GM19023 (cell line): ENCODE data around the gene CABP4.
A peak's percentile ranks its signal among the peaks of the same experiment; 100 is the strongest.
"Not testable (repeated sequence)": the region's sequence is repeated elsewhere in the genome, so short reads cannot be mapped to it uniquely, and the experiment has no call there.

Experiments
- ATAC-seq: cut with Tn5 transposase; IDR thresholded peaks from one replicate; pipeline ENCODE4 v1.9.1; 2021; ENCODE audit warnings: mild to moderate bottlenecking, moderate library complexity; ENCODE audit not compliant: unreplicated experiment

CABP4 gene

DNA sequence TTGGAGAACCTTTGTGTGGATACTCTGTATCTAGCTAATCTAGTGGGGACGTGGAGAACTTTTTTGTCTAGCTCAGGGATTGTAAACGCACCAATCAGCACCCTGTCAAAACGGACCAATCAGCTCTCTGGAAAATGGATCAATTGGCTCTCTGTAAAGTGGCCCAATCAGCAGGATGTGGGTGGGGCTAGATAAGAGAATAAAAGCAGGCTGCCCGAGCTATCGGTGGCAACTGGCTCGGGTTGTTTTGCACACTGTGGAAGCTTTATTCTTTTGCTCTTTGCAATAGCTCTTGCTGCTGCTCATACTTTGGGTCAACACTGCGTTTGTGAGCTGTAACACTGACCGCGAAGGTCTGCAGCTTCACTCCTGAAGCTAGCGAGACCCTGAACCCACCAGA, 21.5 kb downstream of the CABP4 start:
- not testable (repeated sequence) for ATAC-seq

DNA sequence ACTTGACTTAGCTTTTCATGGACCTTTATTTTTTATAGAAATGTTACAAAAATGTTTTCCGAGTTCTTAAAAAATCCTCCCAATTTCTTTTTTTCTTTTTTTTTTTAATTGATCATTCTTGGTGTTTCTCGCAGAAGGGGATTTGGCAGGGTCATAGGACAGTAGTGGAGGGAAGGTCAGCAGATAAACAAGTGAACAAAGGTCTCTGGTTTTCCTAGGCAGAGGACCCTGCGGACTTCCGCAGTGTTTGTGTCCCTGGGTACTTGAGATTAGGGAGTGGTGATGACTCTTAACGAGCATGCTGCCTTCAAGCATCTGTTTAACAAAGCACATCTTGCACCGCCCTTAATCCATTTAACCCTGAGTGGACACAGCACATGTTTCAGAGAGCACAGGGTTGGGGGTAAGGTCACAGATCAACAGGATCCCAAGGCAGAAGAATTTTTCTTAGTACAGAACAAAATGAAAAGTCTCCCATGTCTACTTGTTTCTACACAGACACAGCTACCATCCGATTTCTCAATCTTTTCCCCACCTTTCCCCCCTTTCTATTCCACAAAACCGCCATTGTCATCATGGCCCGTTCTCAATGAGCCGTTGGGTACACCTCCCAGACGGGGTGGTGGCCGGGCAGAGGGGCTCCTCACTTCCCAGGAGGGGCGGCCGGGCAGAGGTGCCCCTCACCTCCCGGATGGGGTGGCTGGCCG, 22.3 kb downstream of the CABP4 start:
- ATAC-seq: not testable (repeated sequence)

DNA sequence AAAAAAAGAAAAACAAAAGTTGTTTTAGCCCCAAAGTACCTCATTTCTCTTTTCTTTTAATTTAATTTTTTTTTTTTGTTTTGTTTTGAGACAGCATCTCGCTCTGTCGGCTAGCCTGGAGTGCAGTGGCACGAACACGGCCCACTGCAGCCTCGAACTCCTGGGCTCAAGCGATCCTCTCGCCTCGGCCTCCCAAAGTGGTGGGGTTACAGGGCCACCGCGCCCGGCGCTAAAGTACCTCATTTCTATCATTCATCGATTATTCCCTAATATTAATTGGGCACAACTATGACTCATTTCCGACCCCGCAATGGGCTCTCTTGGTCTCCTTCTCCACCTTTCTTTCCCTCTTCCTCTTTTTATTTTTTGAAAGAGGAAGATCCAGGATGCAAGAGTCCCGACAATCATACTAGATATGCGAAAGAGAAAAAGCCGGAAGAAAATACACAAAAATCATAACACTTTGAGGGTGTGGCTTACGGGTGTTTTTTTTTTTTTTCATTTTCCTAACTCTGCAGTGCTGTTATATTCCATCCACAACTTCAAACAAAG, 27.2 kb downstream of the CABP4 start:
- ATAC-seq: no peak

DNA sequence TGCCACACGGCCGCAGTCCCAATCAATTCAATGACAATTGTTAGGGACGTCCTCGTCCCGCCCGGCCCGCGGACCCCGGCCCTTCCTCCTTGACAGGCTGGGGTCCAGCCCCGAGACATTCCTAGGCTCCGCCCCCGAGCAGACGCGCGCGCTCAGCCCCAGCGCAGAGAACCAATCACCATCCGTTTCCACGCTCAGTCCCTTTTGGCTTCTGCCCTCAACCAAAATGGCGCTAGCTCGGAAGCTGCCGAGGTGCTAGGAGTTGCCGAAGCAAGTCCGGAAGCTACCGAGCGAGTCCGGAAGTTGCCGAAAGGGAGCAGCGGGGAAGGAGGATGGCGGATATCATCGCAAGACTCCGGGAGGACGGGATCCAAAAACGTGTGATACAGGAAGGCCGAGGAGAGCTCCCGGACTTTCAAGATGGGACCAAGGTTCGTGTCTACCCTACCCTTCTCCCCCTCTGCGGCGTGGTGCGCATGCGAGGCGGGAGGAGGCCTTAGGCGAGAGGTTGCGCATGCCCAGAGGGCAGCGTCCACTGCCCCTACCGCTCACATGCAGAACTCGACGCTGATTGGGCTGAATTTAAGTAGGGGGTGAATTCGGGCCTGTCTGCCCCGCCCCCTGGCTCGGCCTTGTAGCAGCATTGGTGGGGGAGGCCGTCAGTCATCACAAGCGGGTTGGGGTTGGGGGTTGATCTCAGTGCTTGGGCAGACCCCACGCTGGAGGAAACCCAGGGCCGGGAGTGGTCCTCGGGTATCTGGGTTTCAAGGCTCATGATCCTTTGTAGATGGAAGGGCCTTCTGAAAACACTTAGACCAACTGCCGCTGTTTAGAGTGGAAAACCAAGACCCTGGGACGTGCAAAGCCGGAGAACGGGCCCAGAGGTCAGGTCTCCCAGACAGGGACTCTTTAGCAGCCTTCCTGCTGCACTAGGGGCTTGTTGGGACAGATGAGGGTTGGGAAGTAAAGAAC, 28.0 kb downstream of the CABP4 start, which contains the start of gene AIP:
Gene AIP, plus strand, starts transcription at position 200 of the 972 bp plus-strand sequence. Its CDS starts 133 bp downstream, at position 333.
- ATAC-seq: peak; percentile 70

DNA sequence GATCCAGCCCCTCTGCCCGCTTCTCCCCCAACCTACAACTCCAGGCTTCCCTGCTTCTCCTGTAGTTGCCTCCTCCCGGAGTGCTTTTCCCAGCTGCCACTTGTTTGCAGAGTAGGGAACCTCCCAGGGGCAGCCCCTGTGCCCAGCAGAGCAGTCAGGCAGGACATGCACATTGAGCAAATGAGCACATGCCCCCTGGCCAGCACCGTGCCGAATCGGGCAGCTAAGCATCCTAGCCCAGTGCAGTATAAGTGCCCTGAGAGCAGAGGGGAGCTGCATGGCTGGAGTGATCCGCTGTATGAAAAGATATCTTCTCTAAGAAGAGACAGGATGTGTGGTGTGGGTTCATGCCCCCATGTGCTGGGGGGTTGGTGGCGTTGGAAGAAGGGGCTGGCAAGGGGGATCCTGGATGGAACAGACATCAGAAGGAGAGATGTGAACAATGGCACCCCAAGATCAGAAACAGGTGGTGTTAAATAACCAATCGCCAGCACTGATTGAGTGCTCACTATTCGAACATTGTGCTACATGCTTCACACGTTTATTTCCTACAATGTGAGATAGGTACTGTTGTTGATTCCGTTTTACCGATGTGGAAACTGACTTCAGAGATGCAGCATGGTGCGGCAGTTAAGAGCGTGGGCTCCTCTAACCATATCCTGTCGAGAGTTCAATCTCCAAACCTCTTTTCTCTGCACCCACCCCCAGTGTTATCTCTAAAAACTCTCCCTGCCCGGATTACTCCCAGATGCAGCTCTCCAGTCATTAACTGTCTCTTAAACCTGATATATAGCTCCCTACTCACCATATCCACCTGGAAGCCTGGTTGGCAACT, 28.9 kb downstream of the CABP4 start:
- no peak for ATAC-seq

DNA sequence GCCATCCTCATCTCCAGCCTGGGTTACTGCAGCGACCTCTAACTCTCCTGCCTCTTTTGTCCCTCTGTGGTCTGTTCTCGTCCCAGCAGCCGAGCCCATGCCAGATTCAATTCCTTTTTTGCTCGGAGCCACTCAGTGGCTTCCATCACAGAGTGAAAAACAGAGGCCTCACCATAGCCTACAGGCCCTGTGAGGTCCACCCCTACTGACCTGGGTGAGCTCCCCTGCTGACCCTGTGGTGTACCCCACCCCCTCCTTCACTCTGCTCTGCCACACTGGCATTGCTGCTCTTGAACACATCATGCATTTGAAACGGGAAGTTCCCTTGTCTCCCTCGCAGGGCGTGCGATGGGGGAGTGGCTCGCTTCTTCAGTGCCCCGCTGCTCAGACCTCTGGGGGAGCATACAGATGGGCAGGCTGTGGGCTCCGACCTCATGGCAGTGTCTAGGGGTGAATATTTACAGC, 29.7 kb downstream of the CABP4 start:
- ATAC-seq: no peak

DNA sequence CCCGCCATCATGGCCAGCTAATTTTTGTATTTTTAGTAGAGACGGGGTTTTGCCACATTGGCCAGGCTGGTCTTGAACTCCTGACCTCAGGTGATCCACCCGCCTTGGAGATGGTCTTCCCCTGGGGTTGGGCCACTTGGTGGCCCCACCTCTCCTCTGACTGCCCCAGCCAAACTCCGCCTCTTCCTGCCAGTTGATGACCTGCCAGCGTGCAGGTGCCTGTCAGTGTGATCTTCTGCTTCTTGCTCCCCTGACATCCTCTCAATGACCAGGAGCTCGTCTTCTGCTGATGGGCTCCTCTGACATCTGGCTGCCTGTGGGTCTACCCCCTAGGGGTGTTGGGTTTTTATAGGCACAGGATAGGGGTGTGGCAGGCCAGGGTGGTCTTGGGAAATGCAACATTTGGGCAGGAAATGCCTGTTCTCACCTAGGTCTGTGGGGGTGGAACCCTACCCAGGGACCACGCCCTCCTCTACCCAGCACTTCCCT, 30.8 kb downstream of the CABP4 start:
- ATAC-seq: not testable (repeated sequence)

DNA sequence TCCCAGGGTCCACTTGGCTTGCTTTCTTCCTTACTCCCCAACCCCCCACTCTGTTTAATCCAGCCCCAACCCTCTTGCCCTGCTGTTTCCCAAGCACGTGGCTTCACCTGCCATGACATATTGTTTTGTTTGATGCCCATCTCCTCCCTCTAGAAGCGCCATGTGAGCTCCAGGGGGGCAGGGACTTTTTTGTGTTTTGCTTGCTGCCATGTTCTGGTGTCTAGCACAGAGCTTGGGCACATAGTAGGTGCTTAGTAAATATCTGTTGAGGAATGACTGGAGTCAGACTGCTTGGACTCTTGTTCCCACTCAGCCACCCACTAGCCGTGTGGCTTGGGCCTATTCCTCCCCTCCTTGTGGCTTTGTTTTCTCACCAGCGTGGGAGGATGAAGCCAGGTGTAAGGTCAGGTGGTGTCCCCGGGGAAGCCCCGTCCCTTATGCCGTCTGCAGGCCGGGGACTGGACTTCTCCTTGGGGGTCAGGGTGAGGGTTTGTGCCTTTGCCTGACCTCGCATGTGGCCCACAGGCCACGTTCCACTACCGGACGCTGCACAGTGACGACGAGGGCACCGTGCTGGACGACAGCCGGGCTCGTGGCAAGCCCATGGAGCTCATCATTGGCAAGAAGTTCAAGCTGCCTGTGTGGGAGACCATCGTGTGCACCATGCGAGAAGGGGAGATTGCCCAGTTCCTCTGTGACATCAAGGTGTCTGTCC, 31.5 kb downstream of the CABP4 start:
- ATAC-seq: no peak

DNA sequence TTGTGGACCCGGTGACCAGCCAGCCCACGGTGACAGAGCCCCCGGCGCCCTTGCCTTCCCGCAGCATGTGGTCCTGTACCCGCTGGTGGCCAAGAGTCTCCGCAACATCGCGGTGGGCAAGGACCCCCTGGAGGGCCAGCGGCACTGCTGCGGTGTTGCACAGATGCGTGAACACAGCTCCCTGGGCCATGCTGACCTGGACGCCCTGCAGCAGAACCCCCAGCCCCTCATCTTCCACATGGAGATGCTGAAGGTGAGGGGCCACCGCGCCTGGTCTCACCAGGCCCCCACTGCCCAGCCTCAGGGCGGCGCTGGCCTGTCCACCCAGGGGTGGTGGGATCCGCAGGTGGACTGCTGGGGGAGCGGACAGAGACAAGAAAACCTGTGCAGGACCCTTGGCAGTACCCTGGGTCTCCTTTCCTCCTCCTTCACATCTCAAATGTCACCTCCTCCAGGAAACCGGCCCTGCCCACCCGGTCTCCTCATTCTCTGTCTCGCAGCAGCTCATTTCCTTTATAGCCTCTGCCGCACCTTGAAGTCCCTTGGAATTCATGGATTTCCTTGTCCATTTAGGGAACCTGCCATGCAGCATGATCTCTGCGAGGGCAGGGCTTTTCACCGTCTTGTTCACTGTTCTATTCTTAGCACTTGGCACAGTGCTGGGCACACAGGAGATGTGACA, 34.2 kb downstream of the CABP4 start:
- no peak for ATAC-seq

DNA sequence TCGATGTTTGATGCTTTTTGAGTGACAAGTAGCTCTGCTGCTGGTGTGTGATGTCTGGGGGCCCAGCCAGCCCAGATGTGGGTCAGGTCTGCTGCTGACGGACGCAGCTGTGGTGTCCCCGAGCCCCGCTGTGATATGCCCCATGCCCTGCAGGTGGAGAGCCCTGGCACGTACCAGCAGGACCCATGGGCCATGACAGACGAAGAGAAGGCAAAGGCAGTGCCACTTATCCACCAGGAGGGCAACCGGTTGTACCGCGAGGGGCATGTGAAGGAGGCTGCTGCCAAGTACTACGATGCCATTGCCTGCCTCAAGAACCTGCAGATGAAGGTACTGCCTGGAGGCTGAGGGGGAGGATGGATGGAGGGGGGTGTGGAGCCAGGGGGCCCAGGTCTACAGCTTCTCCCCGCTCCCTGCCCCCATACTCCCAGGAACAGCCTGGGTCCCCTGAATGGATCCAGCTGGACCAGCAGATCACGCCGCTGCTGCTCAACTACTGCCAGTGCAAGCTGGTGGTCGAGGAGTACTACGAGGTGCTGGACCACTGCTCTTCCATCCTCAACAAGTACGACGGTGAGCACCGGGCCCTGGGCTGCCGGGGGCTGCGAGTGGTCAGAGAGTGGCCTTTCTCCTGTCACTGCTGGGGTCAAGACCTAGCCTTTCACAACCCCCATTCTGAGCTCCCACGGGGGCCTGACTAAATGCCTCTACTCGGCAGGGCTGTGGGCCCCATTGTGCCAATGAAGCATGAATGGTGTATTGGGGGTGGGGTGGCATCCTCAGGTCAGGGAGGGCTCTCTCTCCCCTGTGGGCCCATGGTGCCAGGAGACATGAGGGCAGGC, 35.0 kb downstream of the CABP4 start:
- ATAC-seq: no peak

DNA sequence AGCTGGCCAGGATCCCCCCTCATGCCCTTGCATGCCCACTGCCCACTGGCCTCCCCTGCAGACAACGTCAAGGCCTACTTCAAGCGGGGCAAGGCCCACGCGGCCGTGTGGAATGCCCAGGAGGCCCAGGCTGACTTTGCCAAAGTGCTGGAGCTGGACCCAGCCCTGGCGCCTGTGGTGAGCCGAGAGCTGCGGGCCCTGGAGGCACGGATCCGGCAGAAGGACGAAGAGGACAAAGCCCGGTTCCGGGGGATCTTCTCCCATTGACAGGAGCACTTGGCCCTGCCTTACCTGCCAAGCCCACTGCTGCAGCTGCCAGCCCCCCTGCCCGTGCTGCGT, 35.5 kb downstream of the CABP4 start:
- no peak for ATAC-seq

DNA sequence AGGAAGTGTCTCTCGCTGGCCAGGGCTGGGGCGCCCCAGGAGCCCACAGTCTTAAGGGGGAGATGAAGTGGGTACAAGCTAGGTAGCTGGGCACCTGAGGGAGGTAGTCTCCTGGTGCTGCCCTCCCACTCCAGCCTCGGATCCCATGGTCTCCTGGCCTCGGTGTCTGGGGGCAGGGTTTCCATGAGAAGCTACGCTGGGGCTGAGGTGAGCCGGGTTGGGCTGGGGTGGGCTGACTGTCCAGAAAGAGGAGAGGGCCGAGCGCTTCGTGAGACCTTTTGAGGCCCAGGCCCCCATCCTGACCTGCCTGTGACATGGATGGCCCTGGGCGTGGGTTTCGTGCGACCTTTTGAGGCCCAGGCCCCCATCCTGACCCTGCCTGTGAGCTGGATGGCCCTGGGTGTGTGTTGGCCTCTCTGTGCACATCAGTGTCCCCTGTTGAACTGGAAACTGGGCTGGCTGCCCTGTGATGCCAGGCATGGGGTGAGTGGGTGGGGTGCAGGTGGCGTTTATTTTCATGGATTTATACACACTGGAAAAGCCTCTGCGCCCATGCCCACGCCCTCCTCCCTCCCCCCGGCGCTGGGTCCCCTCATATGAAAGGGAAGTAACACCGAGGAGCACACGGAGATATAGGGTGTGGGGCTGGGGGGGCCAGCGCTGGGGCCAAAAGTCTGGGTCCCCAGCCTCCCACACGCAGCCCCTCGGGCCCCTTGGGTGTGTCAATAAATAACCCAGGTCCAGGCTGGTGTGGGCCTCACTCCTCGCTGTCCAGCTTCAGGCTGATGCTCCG, 36.3 kb downstream of the CABP4 start:
- ATAC-seq: no peak

DNA sequence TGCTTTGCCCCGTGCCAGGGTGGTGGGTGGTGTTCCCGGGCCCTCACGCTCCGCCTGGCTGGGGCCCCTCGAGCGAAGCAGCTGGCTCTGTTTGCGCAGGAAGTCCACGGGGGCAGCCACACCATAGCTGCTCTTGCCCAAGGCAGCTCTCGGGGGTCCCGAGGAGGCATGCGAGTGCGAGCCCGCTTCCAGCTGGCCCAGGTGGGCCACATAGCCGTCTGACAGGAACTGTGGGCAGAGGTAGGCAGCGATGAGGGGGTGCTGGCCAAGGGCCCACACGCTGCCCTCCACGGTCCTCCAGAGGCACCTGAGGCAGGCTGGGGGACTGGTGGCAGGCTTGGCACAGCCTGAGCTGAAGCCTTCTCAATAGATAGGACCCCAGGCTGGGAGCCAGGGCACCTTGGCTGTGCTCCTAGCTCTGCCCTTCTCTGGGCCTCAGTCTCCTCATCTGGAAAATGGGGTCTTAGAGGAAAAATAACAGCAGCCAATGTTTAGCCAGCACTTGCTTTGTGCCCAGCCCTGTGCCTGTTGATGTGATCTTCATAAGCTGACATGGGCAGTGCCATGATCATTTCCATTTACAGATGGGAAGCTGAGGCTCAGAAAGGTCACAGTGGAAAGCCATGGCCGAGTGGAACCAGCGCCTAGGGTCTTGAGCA, 37.0 kb downstream of the CABP4 start:
- no peak for ATAC-seq

DNA sequence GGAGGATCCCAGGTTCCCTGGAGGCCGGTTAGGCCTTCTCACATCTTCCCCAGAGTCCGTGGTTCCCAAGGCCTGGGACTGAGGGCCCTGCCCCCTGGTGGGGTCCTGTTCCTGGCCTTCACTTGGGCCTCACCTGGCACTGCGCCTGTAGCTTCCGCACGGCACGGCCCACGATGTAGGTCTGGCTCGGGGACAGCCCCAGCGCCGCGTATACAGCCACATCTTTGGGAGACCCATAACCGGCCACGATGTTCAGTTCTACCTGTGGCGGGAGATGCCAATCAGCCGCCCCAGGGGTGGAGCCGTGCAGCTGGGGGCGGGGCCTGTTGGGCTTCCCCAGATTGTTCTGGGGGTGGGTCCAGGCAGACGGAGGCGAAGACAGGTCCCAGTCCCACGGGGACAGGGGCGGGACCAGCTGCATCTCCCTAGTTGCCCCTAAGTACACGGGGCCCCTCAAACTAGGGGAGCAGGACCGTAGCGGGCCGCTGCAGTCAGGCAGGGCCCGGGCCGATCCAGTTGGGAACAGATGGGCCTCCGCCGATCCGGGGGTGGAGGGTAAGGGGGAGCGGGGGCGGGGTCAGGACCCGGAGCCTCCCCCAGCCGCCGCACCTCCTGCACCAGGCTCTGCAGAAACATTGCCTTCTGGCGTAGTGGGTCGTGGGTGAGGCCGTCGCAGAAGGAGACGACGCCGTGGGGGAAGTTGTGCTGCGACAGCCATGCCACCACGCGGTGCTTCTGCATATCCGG, 37.8 kb downstream of the CABP4 start:
- no peak for ATAC-seq

DNA sequence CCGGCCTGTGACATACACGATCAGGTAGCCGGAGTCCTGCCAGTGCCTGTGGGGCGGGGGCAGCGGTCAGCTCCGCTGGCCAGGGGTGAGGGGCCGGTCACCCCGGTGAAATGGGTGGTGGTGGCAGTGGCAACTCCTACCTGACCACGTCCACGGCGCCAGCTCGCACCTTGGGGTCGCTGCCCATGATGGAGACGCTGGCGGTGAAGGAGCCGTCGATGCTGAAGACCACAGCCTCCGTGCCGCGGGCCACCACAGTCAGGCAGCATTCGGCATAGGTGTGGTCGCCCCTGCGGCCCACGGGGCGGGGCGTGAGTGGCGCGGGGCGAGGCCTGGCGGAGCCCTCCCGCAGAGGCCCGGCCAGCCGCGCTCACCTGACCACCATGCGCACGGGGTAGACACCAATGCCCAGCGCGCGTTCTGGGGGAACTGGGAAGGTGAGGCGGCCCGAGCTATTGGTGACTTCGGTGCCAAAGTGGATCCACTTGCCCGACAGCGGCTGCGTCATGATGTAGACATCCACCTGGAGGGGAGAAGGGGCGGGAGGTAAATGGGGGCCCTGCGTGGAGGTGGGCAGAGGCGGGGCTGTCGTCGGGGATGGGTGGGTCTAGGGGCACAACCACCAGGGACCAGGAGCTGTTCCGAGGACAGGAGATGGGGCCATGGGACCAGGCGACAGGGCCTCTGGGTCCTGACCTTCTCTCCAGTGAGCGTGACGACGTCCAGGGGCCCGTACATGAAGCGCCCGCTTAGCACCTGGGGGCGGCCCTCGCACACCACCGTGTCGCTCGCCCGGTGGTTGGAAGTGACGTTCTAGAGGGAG, 38.6 kb downstream of the CABP4 start:
- ATAC-seq: no peak
